CD4-positive, alpha-beta T cell treated with Interleukin-1 beta for 1 hour (primary cell): ENCODE measurements around the gene AFTPH.
A peak's percentile ranks its signal among the peaks of the same experiment; 100 is the strongest.
"Not testable (repeated sequence)": the region's sequence is repeated elsewhere in the genome, so short reads cannot be mapped to it uniquely, and the experiment has no call there.

Experiments used
- DNase-seq, 2 donors: peaks; one replicate each; pipeline ENCODE4 v3.0.0-alpha.2; 2020 to 2022

The AFTPH gene

GRCh38 chr2:64498438-64498837 lies 25.7 kb upstream of the AFTPH start:
- no peak for DNase-seq

DNA sequence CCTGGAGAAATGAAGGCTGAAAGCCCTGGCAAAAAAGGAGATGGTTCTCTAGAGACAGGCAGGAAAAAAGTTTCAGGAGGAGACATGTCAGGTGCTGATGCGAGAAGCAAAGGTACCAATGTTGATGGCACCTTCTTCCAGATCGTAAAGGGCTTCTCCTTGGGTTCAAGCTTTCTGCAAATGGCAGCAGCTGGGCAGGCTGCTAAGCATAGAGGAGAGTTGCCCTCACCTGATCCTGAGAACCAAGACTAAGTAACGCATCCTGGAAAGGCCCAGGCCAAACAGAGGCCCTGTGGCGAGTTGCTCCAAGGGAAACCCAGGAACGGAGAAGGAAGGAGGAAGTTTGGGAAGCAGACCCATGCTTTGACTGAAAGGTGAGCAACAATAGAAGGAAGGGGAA lies 23.6 kb upstream of the AFTPH start:
- DNase-seq: no peak

DNA sequence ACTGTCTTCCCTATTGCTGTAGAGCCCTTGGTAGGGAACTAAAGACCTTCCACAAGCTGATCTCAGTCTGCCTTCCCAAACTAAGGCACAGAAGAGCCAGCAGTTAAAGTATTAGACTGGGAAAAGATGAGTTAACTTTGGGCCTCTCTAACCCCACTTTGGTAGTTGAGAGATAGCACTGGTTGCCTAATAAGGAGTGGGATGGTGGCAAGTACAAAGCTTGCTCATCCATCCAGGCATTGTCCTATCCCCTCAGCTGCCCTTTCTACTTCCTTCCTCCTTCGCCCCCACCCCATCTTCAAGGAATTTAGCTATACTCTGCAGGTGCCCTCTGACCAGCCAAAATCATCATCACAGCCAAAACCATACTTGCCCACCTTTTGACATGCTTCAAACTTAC lies 22.2 kb upstream of the AFTPH start:
- DNase-seq: no peak

- no peak for DNase-seq
Observed at GRCh38 chr2:64502860-64503259, 21.3 kb upstream of the AFTPH start.

GRCh38 chr2:64504774-64505720 lies 19.1 kb upstream of the AFTPH start:
- DNase-seq: peak in 1 of 2 donors; percentile 2

GRCh38 chr2:64506686-64507085 lies 17.4 kb upstream of the AFTPH start:
- DNase-seq: no peak

DNA sequence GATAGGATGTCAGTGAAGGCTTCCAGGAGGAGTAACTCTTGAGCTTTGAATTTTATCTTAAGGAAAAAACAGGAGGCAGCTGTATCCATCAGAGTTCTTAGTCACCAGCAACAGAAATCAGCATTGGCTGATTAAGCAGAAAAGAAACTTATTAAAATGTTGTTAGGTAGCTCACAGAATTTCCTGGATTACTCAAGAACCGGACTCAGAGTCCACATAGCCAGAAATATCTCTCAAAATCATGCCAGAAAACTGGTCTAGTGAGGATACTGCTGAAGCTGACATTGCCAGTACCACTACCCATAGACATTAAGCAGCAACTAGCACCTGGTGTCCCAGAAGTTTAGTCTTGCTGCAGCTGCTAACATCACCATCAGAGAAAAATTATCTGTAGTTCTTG lies 10.1 kb upstream of the AFTPH start:
- no peak for DNase-seq

DNA sequence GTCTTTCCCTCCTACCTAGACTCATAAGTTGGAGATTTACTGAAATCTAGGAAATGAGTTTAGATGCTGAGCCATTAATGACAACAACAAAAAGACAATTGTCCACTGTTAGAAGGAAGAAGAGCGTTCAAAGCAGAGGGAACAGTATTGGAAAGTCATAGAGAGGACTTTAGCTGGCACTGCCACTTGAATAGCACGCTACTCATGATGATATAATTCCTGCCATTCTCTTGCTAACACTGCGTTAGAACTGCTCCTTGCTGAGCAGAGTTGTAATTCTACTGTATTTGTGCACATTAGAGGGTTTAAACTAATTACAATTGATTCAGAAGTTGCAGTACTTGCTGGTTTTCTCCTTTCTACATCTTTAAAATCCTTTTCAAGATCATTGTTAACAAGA lies 9.0 kb upstream of the AFTPH start:
- no peak for DNase-seq

GRCh38 chr2:64516651-64517510 lies 7.2 kb upstream of the AFTPH start:
- DNase-seq: no peak

GRCh38 chr2:64517511-64517884 lies 6.6 kb upstream of the AFTPH start:
- DNase-seq: no peak

DNA sequence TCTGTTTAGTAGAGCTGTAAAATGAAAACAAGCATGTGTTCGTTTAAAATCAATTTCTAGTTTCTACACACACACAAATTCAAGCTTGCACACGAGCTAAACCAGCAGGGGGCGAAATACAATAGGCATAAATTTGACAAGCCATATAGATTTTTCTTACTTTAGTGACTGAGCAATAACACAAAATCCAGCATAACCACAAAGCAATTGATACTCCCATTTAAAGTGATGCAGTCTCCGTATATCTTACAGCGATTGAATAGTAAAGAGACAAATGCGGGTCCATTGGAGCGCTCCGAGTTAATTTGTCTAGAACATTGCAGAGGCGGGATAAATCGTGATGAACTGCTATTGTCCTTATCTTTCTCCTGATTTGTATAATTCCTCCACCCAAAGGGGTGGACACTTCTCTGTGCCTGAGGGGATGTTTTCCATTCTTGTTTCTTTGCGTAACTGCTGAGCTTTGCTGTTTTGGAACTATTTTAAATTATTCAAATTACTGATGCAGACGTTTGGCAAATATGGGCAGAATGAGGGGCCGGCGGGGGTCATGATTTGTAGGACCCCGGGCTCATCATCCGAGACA lies 1.2 kb upstream of the AFTPH start:
- DNase-seq: peak; percentile 74 to 86

DNA sequence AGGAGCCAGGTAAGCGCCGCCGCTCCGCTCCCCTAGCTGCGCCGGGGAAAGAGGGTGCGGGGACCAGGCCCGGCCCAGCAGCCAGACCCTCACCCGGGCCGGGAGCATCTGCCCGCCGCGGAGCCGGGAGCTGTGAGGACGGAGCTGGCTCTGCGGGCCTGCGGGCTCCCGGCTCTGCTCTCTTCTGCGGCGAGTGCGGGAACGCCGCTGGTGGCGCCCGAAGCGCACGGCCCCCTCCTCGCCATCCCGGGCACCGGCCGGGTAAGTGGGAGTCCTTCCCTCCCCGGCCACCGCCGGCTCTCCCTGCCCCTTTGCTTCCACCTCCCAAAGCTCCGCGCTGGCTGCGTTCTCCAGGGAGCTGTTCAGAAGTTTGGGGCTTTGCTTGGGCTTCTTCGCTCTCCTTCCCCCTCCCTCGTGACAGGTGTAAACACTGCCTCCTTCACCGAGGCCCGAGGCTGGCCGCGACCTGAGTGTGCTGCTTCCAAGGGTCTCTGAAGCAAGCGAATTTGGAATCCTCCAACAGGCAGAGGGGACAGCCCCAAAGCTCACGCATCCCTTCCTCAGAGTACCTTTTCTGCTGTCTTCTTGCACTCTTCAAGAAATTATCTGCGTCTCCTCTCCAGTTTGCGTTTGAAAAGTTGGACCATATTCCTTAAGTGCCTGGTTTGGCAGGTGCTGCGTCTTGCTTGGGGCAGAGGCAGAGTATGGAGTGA lies 632 bp downstream of the AFTPH start:
- DNase-seq: peak; percentile 8 to 31

DNA sequence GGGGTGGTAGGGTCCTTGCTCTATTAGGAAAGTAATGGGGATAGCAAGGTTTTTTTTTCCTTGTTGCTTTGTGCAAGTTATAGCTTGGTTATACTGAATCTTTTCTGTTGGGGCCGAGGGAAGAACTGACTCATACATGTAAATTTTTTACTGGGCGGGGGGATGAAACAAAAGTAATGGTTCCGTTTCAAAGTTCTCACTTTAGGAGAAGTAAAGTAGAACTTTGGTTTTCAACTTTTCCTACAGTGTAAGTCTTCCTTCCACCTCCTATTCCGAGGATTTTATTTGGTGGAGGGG lies 1.1 kb downstream of the AFTPH start:
- peak; percentile 10 to 39 for DNase-seq

DNA sequence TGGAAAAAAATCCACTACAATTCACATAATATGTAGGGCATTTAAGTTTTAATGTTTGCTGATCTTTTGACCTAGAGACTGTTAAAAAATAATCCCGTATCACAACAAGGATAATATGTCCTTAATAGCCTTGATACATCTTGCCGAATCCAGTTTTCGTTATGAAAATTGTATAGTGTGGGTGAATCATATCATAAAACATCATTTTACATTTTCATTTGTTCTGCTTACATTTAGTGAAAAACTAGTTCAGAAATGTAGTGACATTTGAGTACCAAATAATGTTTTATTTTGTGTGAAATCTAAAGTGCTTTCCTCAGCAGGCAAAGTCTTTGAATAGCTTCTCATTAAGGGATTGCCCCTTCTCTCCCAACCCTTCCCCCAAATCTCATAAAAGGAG lies 1.9 kb downstream of the AFTPH start:
- DNase-seq: no peak

DNA sequence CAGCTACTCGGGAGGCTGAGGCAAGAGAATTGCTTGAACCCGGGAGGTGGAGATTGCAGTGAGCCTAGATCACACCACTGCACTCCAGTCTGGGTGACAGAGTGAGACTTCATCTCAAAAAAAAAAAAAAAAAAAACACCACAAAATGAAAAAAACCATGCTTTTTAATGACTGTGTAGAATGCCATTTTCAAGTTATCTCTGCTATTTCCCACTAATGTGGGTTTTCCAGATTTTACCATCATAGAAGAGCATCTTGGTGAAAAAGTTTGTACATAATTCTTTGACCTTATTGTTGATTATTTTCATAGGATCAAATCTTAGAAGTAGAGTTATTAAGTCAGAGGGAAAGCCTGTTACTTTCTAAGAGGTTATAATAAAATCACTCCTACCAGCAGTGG lies 6.8 kb downstream of the AFTPH start:
- not testable (repeated sequence) for DNase-seq

DNA sequence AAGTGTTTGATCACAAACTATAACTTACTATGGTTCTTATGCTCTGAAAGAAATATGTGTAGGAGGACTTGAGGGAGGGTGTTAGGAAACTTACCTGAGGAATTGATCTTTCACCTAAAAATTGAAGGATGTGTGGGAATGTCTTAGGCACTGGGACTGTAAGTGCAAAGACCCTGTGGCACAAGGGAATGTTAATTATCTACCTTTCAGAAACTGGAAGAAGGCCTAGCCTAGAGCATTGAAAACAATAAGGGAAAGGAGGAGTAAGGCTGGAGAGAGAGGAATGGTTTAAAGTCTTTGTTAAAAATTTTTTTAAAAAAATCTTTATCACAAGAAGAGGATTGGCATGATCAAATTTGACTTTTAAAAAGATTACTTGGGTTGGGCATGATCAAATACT lies 7.9 kb downstream of the AFTPH start:
- no peak for DNase-seq

DNA sequence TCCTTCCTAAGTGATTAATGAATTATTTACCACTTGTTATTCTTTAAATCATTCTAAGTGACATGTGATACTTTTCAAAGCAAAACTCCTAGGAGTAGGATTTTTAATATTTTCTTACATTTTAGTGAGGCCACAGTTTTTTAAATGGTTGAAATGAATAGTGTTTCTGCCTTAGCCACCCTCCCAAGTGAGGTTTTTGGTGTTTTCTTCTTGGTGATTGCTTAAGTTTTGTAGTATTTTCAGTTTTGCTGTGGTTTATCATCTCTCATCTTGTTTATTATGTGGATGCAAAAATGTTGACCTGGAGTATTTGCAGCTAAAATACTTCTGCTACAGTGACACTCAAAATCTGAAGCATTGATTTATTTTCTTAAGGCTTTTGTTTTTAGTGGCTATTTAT lies 9.8 kb downstream of the AFTPH start:
- DNase-seq: no peak

- no peak for DNase-seq
Observed at GRCh38 chr2:64534363-64534762, 10.2 kb downstream of the AFTPH start.

- DNase-seq: no peak
Observed at GRCh38 chr2:64535024-64535423, 10.9 kb downstream of the AFTPH start.

DNA sequence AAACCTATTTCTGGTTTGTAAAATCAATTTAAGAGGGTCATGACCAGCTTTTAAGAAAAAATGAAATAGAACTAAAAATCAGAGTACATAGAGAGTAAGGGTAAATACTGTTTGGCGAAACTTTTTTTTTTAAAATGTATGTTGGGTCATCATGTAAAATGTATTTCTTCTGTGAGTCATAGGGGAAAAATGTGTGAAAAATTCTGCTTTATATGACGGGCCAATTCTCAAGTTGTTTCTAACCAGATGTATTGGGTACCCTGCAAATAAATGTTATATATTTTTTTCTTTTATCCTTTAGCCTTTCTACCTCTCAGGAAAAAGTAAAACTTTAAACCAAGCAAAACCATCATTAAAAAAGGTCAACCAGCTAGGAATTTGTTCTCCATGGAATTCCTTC lies 13.9 kb downstream of the AFTPH start:
- DNase-seq: no peak

- DNase-seq: no peak
Observed at GRCh38 chr2:64538764-64539433, 14.8 kb downstream of the AFTPH start.

GRCh38 chr2:64540615-64541014 lies 16.5 kb downstream of the AFTPH start:
- DNase-seq: no peak

DNA sequence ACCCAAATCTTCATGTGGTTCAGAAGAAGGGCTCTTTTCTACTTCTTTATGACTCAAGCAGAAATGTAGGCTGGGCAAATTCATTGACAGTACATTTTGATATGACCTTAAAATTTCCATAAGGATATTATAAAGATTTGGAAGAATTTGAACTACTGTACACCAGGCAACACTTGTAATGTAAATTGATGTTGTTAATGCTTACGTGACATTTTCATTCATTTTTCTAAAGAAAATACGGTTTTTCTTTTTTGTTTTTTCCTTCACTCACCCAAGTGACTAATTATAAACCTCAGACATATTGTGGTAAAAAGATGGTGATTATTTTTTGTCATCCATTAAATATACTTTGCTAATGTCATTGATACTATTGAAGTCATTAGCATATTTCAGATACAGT lies 17.4 kb downstream of the AFTPH start:
- no peak for DNase-seq
